ENCODE data around the gene SIM1. TPM values are rescaled to one million over a fixed set of nuclear protein-coding genes. Genes with fewer than 3 reads are reported as not detected.

SIM1 gene
- total RNA-seq, 1 donor from 2014 or later = not detected

- no peak for DNase-seq (ENCODE audit: low spot score)
- Histone ChIP-seq H3K36me3 (no peaks in the 10 kb centered on the region), H3K27me3 (peaks cover 100% of the 10 kb centered on the region), H3K4me3 (no peak overlapping the region), H3K27ac (no peak overlapping the region), H3K4me2 (no peak overlapping the region), H3K79me2 (ENCODE audit: low read depth) (no peaks in the 10 kb centered on the region), H4K20me1 (ENCODE audit: low read depth) (peaks cover 95% of the 10 kb centered on the region), H3K9ac (no peak overlapping the region), H3F3A (ENCODE audit: low read depth) (peaks cover 51% of the 10 kb centered on the region), H2AFZ (replicated peaks) (no peak overlapping the region), H3K4me1 (peaks cover 18% of the 10 kb centered on the region), H3K9me3 (ENCODE audit: low read depth) (no peaks in the 10 kb centered on the region)
- Mint-ChIP-seq H3K27ac (no peak overlapping the region), H3K4me1 (peaks cover 24% of the 10 kb centered on the region), H3K9me3 (no peaks in the 10 kb centered on the region), H3K36me3 (no peaks in the 10 kb centered on the region), H3K4me3 (peak overlapping the region; percentile 38), H3K27me3 (ENCODE audit: insufficient read depth, low read depth) (peaks cover 88% of the 10 kb centered on the region)
- TF ChIP-seq CTCF (IDR thresholded peaks at IDR 0.05) (no peak), EZH2phosphoT487 (IDR thresholded peaks at IDR 0.05) (no peak), EZH2 (IDR thresholded peaks at IDR 0.05) (no peak)
Measured at GRCh38 chr6:100461917-100462705, 2.6 kb downstream of the SIM1 start.

GRCh38 chr6:100461278-100461916 is 3.3 kb downstream of the SIM1 start:
- peaks cover 22% of the 10 kb centered on the region for H3K4me1 Mint-ChIP-seq
- Histone ChIP-seq H3K4me3 (peak overlapping the region; percentile 13), H3K9ac (no peak overlapping the region), H2AFZ (replicated peaks) (no peak overlapping the region), H3K4me1 (peaks cover 21% of the 10 kb centered on the region), H3K27me3 (peaks cover 100% of the 10 kb centered on the region), H3K4me2 (peak overlapping the region; percentile 59), H3F3A (ENCODE audit: low read depth) (peaks cover 51% of the 10 kb centered on the region), H3K9me3 (ENCODE audit: low read depth) (no peaks in the 10 kb centered on the region), H3K79me2 (ENCODE audit: low read depth) (no peaks in the 10 kb centered on the region), H3K27ac (no peak overlapping the region), H3K36me3 (no peaks in the 10 kb centered on the region), H4K20me1 (ENCODE audit: low read depth) (peaks cover 95% of the 10 kb centered on the region)
- H3K9me3 Mint-ChIP-seq = no peaks in the 10 kb centered on the region
- H3K27me3 Mint-ChIP-seq (ENCODE audit: insufficient read depth, low read depth) = peaks cover 88% of the 10 kb centered on the region
- H3K27ac Mint-ChIP-seq = no peak overlapping the region
- no peaks in the 10 kb centered on the region for H3K36me3 Mint-ChIP-seq
- no peak for TF ChIP-seq CTCF (IDR thresholded peaks at IDR 0.05)
- TF ChIP-seq EZH2phosphoT487 (IDR thresholded peaks at IDR 0.05) = peak; percentile 85
- TF ChIP-seq EZH2 (IDR thresholded peaks at IDR 0.05) = peak; percentile 92
- peak; percentile 75 for DNase-seq (ENCODE audit: low spot score)
- peak overlapping the region; percentile 73 for H3K4me3 Mint-ChIP-seq

GRCh38 chr6:100460650-100461204 is 4.0 kb downstream of the SIM1 start:
- Mint-ChIP-seq H3K27ac (no peak overlapping the region), H3K4me1 (peaks cover 26% of the 10 kb centered on the region), H3K36me3 (no peaks in the 10 kb centered on the region), H3K4me3 (peak overlapping the region; percentile 30), H3K9me3 (no peaks in the 10 kb centered on the region), H3K27me3 (ENCODE audit: insufficient read depth, low read depth) (peaks cover 88% of the 10 kb centered on the region)
- Histone ChIP-seq H3K36me3 (no peaks in the 10 kb centered on the region), H4K20me1 (ENCODE audit: low read depth) (peaks cover 95% of the 10 kb centered on the region), H3K27ac (no peak overlapping the region), H3K4me1 (peaks cover 22% of the 10 kb centered on the region), H2AFZ (replicated peaks) (no peak overlapping the region), H3K9me3 (ENCODE audit: low read depth) (no peaks in the 10 kb centered on the region), H3K9ac (no peak overlapping the region), H3F3A (ENCODE audit: low read depth) (peaks cover 51% of the 10 kb centered on the region), H3K4me2 (peak overlapping the region; percentile 59), H3K4me3 (no peak overlapping the region), H3K27me3 (peaks cover 100% of the 10 kb centered on the region), H3K79me2 (ENCODE audit: low read depth) (no peaks in the 10 kb centered on the region)
- peak; percentile 17 for TF ChIP-seq EZH2 (IDR thresholded peaks at IDR 0.05)
- TF ChIP-seq EZH2phosphoT487 (IDR thresholded peaks at IDR 0.05) = no peak
- TF ChIP-seq CTCF (IDR thresholded peaks at IDR 0.05) = peak; percentile 89
- peak; percentile 71 for DNase-seq (ENCODE audit: low spot score)

Measured in neural progenitor cell (in vitro differentiated cells).